Gastrocnemius medialis (tissue), 4 donors: Measurements from ENCODE around the gene EFCC1. TPM values are rescaled to one million over a fixed set of nuclear protein-coding genes. Genes with fewer than 3 reads are reported as not detected.

Experiments
- ATAC-seq, 2 donors: fragments of 150-250 bp; one replicate each; pipeline ENCODE4 v1.9.1; 2016
- DNase-seq, 2 donors: peaks; one replicate each; pipeline ENCODE4 v3.0.0-alpha.2; 2019
- H3K27ac ChIP-seq, 4 donors: fragments of 200-600 bp; sonication (generic); 1 replicate in 1 of 4; 2 replicates in 3 of 4; pipeline ENCODE4 v1.5.1; 2016 to 2018; ENCODE audit warnings: mild to moderate bottlenecking in 2 of 4, moderate library complexity in 1 of 4
- H3K27me3 ChIP-seq, 3 donors: fragments of 200-600 bp; sonication (generic) in 2 of 3; 1 replicate in 1 of 3; 2 replicates in 2 of 3; pipeline versions ENCODE4 v1.5.1 to v1.6.0; 2016 to 2019; ENCODE audit warnings: mild to moderate bottlenecking in 1 of 3, moderate library complexity in 1 of 3
- H3K36me3 ChIP-seq, 2 donors: fragments of 200-600 bp; sonication (generic) in 1 of 2; one replicate each; pipeline ENCODE4 v1.5.1; 2017 to 2018
- H3K4me1 ChIP-seq, 2 donors: fragments of 200-600 bp; sonication (generic) in 1 of 2; one replicate each; pipeline ENCODE4 v1.5.1; 2016 to 2017; ENCODE audit warnings: mild to moderate bottlenecking in 2 of 2
- H3K4me3 ChIP-seq, 4 donors: fragments of 200-600 bp; sonication (generic) in 3 of 4; 1 replicate in 1 of 4; 2 replicates in 3 of 4; pipeline ENCODE4 v1.5.1; 2016 to 2019; ENCODE audit warnings: mild to moderate bottlenecking in 2 of 4
- H3K9me3 ChIP-seq, 3 donors: fragments of 200-600 bp; sonication (generic) in 2 of 3; 1 replicate in 1 of 3; 2 replicates in 2 of 3; pipeline ENCODE4 v1.5.1; 2016 to 2019
- CTCF ChIP-seq, 5 experiments: fragments of 450-650 bp in 3 of 5; fragments of 200-600 bp in 2 of 5; sonication (generic) in 2 of 5; IDR thresholded peaks in 4 of 5; conservative IDR thresholded peaks in 1 of 5; 1 replicate in 4 of 5; 2 replicates in 1 of 5; pipeline ENCODE4 v1.5.1; 2016 to 2019; ENCODE audit warnings: antibody characterized with exemption in 5 of 5, mild to moderate bottlenecking in 3 of 5, moderate library complexity in 3 of 5
- POLR2A ChIP-seq, 2 donors: fragments of 450-650 bp; IDR thresholded peaks; one replicate each; pipeline ENCODE4 v1.6.1; 2017; ENCODE audit warnings: antibody characterized with exemption in 2 of 2, mild to moderate bottlenecking in 2 of 2, moderate library complexity in 2 of 2
- in situ Hi-C, 4 donors: fragments of 200-750 bp; cut with MboI; loops; one replicate each; pipeline versions ENCODE4 v1.15.0 to v1.8.0; 2017; ENCODE audit warnings: low sequenced_read_pairs in 4 of 4
- intact Hi-C: fragments of 100-400 bp; cut with DNase I; formaldehyde crosslinking; loops from one replicate; pipeline ENCODE4 v1.15.1; 2023; ENCODE audit warnings: low total_unique reads
- total RNA-seq, 4 donors: library from RNA; depleted of rRNA; stranded (reverse); fragments of >200 nt; gene quantifications; one replicate each; pipeline versions ENCODE4 v1.1.0 to v1.2.3, GENCODE V29; 2016

EFCC1 gene
- total RNA-seq, 4 donors from 2014 or later, result 0.26 to 1.2 (median 0.45) TPM

GRCh38 chr3:128999102-128999501, 2.0 kb upstream of the EFCC1 start:
- intact Hi-C loops (no loop called here), in situ Hi-C loops (no loop called here)
- H3K4me3 ChIP-seq, result no peak overlapping the region
- no peak for DNase-seq
- H3K27me3 ChIP-seq, result peaks cover 22 to 34% (median 25%) of the 10 kb centered on the region in 3 donors
- no peak for ATAC-seq
- no peak overlapping the region for H3K27ac ChIP-seq
- H3K4me1 ChIP-seq, result peaks cover 13 to 22% of the 10 kb centered on the region in 2 donors
- no peaks in the 10 kb centered on the region for H3K9me3 ChIP-seq
- H3K36me3 ChIP-seq, result no peaks in the 10 kb centered on the region
- TF ChIP-seq CTCF (IDR thresholded peaks at IDR 0.05 in 4 of 5, conservative IDR thresholded peaks at IDR 0.05 in 1 of 5) (no peak), POLR2A (IDR thresholded peaks at IDR 0.05) (no peak)

- intact Hi-C loops, result no loop called here
- Histone ChIP-seq H3K27ac (peak overlapping the region; percentile 78 to 82 (median 80)), H3K4me1 (peaks cover 22 to 27% of the 10 kb centered on the region in 2 donors), H3K9me3 (no peaks in the 10 kb centered on the region), H3K4me3 (peak overlapping the region; percentile 55 to 77 (median 62)), H3K36me3 (no peaks in the 10 kb centered on the region), H3K27me3 (peaks cover 22 to 38% (median 25%) of the 10 kb centered on the region in 3 donors)
- TF ChIP-seq POLR2A (IDR thresholded peaks at IDR 0.05) (no peak), CTCF (IDR thresholded peaks at IDR 0.05 in 4 of 5, conservative IDR thresholded peaks at IDR 0.05 in 1 of 5) (no peak)
- in situ Hi-C loops, result no loop called here
- DNase-seq (no peak), ATAC-seq (peak in 1 of 2 donors; percentile 16)
These were observed 383 bp upstream of the EFCC1 start for GRCh38 chr3:129000742-129001100.

GRCh38 chr3:129001806-129002572, 885 bp downstream of the EFCC1 start:
- TF ChIP-seq POLR2A (IDR thresholded peaks at IDR 0.05) (no peak), CTCF (IDR thresholded peaks at IDR 0.05 in 4 of 5, conservative IDR thresholded peaks at IDR 0.05 in 1 of 5) (no peak)
- ATAC-seq (peak in 1 of 2 donors; percentile 4), DNase-seq (no peak)
- Histone ChIP-seq H3K4me3 (peak overlapping the region; percentile 55 to 77 (median 62)), H3K9me3 (no peaks in the 10 kb centered on the region), H3K36me3 (no peaks in the 10 kb centered on the region), H3K27ac (peak overlapping the region in 3 of 4 donors; percentile 80 to 82 (median 81)), H3K4me1 (peaks cover 22 to 33% of the 10 kb centered on the region in 2 donors), H3K27me3 (peaks cover 22 to 38% (median 25%) of the 10 kb centered on the region in 3 donors)
- in situ Hi-C loops, result no loop called here
- intact Hi-C loops, result no loop called here

GRCh38 chr3:129002573-129003569, 1.8 kb downstream of the EFCC1 start:
- no peak for ATAC-seq
- Histone ChIP-seq H3K4me1 (peaks cover 27 to 37% of the 10 kb centered on the region in 2 donors), H3K4me3 (peak overlapping the region; percentile 55 to 77 (median 62)), H3K27ac (no peak overlapping the region), H3K9me3 (no peaks in the 10 kb centered on the region), H3K27me3 (peaks cover 22 to 38% (median 25%) of the 10 kb centered on the region in 3 donors), H3K36me3 (no peaks in the 10 kb centered on the region)
- no peak for DNase-seq
- intact Hi-C loops, result no loop called here
- TF ChIP-seq POLR2A (IDR thresholded peaks at IDR 0.05), result no peak
- TF ChIP-seq CTCF (IDR thresholded peaks at IDR 0.05 in 4 of 5, conservative IDR thresholded peaks at IDR 0.05 in 1 of 5), result no peak
- in situ Hi-C loops, result no loop called here
